HL-60 (cell line): Measurements from ENCODE around the gene EBNA1BP2.

Source experiments
- DNase-seq, 2 experiments: peaks; one replicate each; pipeline ENCODE4 v3.0.0-alpha.2; 2010 to 2020; ENCODE audit warnings: low read depth in 1 of 2, low spot score in 1 of 2
- H3K27ac ChIP-seq: fragments of 250-450 bp; sonication (Bioruptor Pico); replicated peaks from 2 replicates; pipeline ENCODE4 v1.5.1; 2020; ENCODE audit warnings: mild to moderate bottlenecking, moderate library complexity
- H3K27me3 ChIP-seq: fragments of 250-450 bp; sonication (Bioruptor Pico); 2 replicates; pipeline ENCODE4 v1.5.1; 2021; ENCODE audit warnings: mild to moderate bottlenecking, moderate library complexity; ENCODE audit not compliant: insufficient read depth, poor library complexity, severe bottlenecking
- H3K4me3 ChIP-seq: replicated peaks from 2 replicates; pipeline ENCODE4 v1.5.1; 2011; ENCODE audit warnings: mild to moderate bottlenecking, control low read depth, low read length; ENCODE audit not compliant: insufficient read depth
- CTCF ChIP-seq: IDR thresholded peaks from one replicate; pipeline ENCODE4 v1.5.1; 2011; ENCODE audit warnings: low read length, control low read depth, inconsistent platforms; ENCODE audit not compliant: insufficient read depth
- GABPA ChIP-seq: IDR thresholded peaks from 2 replicates; pipeline ENCODE4 v1.6.1; 2012; ENCODE audit warnings: low read depth
- POLR2AphosphoS5 ChIP-seq: IDR thresholded peaks from 2 replicates; pipeline ENCODE4 v1.6.1; 2012; ENCODE audit warnings: low read depth
- REST ChIP-seq: IDR thresholded peaks from 2 replicates; pipeline ENCODE4 v1.6.1; 2012; ENCODE audit warnings: low read depth; ENCODE audit not compliant: insufficient replicate concordance
- SPI1 ChIP-seq: IDR thresholded peaks from 2 replicates; pipeline ENCODE4 v1.6.1; 2012; ENCODE audit warnings: low read depth, mild to moderate bottlenecking, borderline replicate concordance

Gene EBNA1BP2

GRCh38 chr1:43149889-43150288, 22.2 kb downstream of the EBNA1BP2 start:
- H3K27me3 ChIP-seq, result peaks cover 36% of the 10 kb centered on the region
- TF ChIP-seq POLR2AphosphoS5 (no peak), GABPA (no peak), SPI1 (no peak), REST (no peak), CTCF (no peak)
- no peak overlapping the region for H3K4me3 ChIP-seq
- H3K27ac ChIP-seq, result no peak overlapping the region
- DNase-seq, result no peak

GRCh38 chr1:43147625-43148327, 24.3 kb downstream of the EBNA1BP2 start:
- no peak for TF ChIP-seq REST
- no peak for TF ChIP-seq CTCF
- no peak for TF ChIP-seq POLR2AphosphoS5
- no peak for TF ChIP-seq SPI1
- TF ChIP-seq GABPA, result no peak
- DNase-seq, result peak in 1 of 2 experiments; percentile 18
- H3K27ac ChIP-seq, result no peak overlapping the region
- no peak overlapping the region for H3K4me3 ChIP-seq
- H3K27me3 ChIP-seq, result peaks cover 36% of the 10 kb centered on the region

GRCh38 chr1:43144237-43144636, 27.9 kb downstream of the EBNA1BP2 start:
- Histone ChIP-seq H3K27me3 (peaks cover 34% of the 10 kb centered on the region), H3K27ac (no peak overlapping the region), H3K4me3 (no peak overlapping the region)
- DNase-seq, result no peak
- TF ChIP-seq POLR2AphosphoS5 (no peak), REST (no peak), SPI1 (no peak), CTCF (no peak), GABPA (no peak)
